Lung (tissue), 12 donors: ENCODE results near the gene ARHGEF16. TPM values are rescaled to one million over a fixed set of nuclear protein-coding genes. Genes with fewer than 3 reads are reported as not detected.

Experiments used
- ATAC-seq: fragments of 200-7000 bp; cut with Tn5 transposase; one replicate; pipeline ENCODE4 v1.9.1; 2020; ENCODE audit warnings: moderate number of reproducible peaks; ENCODE audit not compliant: insufficient read depth, low FRiP score
- DNase-seq, 3 donors: peaks; one replicate each; pipeline ENCODE4 v3.0.0-alpha.2; 2013 to 2017
- H3K27ac ChIP-seq, 2 donors: one replicate each; pipeline ENCODE4 v1.5.1; 2013; ENCODE audit warnings: mild to moderate bottlenecking in 2 of 2, moderate library complexity in 2 of 2, control low read depth in 1 of 2, inconsistent platforms in 1 of 2, low read depth in 1 of 2, low read length in 1 of 2
- H3K27me3 ChIP-seq, 3 donors: one replicate each; pipeline ENCODE4 v1.5.1; 2013; ENCODE audit warnings: low read length in 2 of 3; ENCODE audit not compliant: control insufficient read depth in 3 of 3, insufficient read depth in 3 of 3
- H3K36me3 ChIP-seq, 4 donors: one replicate each; pipeline ENCODE4 v1.5.1; 2013; ENCODE audit warnings: low read length in 4 of 4, mild to moderate bottlenecking in 1 of 4, moderate library complexity in 1 of 4; ENCODE audit not compliant: control insufficient read depth in 4 of 4, insufficient read depth in 4 of 4
- H3K4me1 ChIP-seq, 5 donors: one replicate each; pipeline ENCODE4 v1.5.1; 2013; ENCODE audit warnings: low read length in 5 of 5, mild to moderate bottlenecking in 2 of 5, moderate library complexity in 1 of 5; ENCODE audit not compliant: control insufficient read depth in 5 of 5, insufficient read depth in 5 of 5
- H3K4me3 ChIP-seq: one replicate; pipeline ENCODE4 v1.5.1; 2013; ENCODE audit warnings: mild to moderate bottlenecking, control low read depth, moderate library complexity
- H3K9ac ChIP-seq, 2 donors: one replicate each; pipeline ENCODE4 v1.5.1; 2013; ENCODE audit warnings: low read length in 2 of 2, control low read depth in 1 of 2; ENCODE audit not compliant: insufficient read depth in 1 of 2
- H3K9me3 ChIP-seq, 4 donors: one replicate each; pipeline ENCODE4 v1.5.1; 2013; ENCODE audit warnings: low read length in 3 of 4, mild to moderate bottlenecking in 1 of 4, moderate library complexity in 1 of 4; ENCODE audit not compliant: control insufficient read depth in 4 of 4, insufficient read depth in 3 of 4
- CTCF ChIP-seq: IDR thresholded peaks from 2 replicates; pipeline ENCODE4 v1.5.1; 2012; ENCODE audit warnings: mild to moderate bottlenecking; ENCODE audit errors: control extremely low read depth, extremely low read depth
- WGBS, 2 donors: extraction: QIAGEN DNeasy Blood & Tissue Kit; methylation state at CpG; one replicate each; pipeline ENCODE4 v1.1.7; 2013; 5-methylcytosine and 5-hydroxymethylcytosine counted together
- polyA plus RNA-seq, 2 donors: library from polyadenylated mRNA; stranded (reverse); fragments of 200-250 nt; gene quantifications; one replicate each; pipeline ENCODE4 v1.2.1, GENCODE V29; 2013
- total RNA-seq, 2 donors: library from RNA; depleted of rRNA in 1 of 2; stranded (reverse); fragments of >200 nt in 1 of 2; gene quantifications; one replicate each; pipeline ENCODE4 v1.2.1, GENCODE V29; 2014 to 2021
- donor health status: control.
- donor health status: control.
- donor health status: Bipolar disorder and iron deficiency.
- donor health status: healthy.
- donor health status: DM: yes; HTN: yes; CAD: no.

ARHGEF16 gene
- total and polyA plus RNA-seq, 4 donors, result 6.5 to 14.8 (median 9.8) TPM

- ATAC-seq, result no peak
- Histone ChIP-seq H3K27me3 (no peaks in the 10 kb centered on the region), H3K27ac (no peak overlapping the region), H3K36me3 (peaks cover 0 to 3% (median under 1%) of the 10 kb centered on the region in 4 donors), H3K4me3 (no peak overlapping the region), H3K9me3 (no peaks in the 10 kb centered on the region), H3K4me1 (no peaks in the 10 kb centered on the region), H3K9ac (no peak overlapping the region)
- TF ChIP-seq CTCF, result no peak
- 56 to 72% methylated on average over 11 to 12 of the region's 12 CpGs for WGBS, 2 donors
- no peak for DNase-seq
Observed at GRCh38 chr1:3431266-3431665, 23.2 kb upstream of the ARHGEF16 start.

GRCh38 chr1:3431686-3432085 lies 22.8 kb upstream of the ARHGEF16 start:
- H3K9ac ChIP-seq, result no peak overlapping the region
- no peak for ATAC-seq
- TF ChIP-seq CTCF, result no peak
- H3K9me3 ChIP-seq, result no peaks in the 10 kb centered on the region
- H3K36me3 ChIP-seq, result peaks cover 0 to 2% (median 0%) of the 10 kb centered on the region in 4 donors
- no peak overlapping the region for H3K27ac ChIP-seq
- H3K27me3 ChIP-seq, result no peaks in the 10 kb centered on the region
- H3K4me3 ChIP-seq, result no peak overlapping the region
- WGBS, 2 donors, result 80 to 92% methylated on average over 17 of the region's 17 CpGs
- DNase-seq, result no peak
- no peaks in the 10 kb centered on the region for H3K4me1 ChIP-seq

- Histone ChIP-seq H3K9me3 (no peaks in the 10 kb centered on the region), H3K9ac (no peak overlapping the region), H3K36me3 (peaks cover 0 to 2% (median 0%) of the 10 kb centered on the region in 4 donors), H3K27me3 (no peaks in the 10 kb centered on the region), H3K27ac (no peak overlapping the region), H3K4me3 (no peak overlapping the region), H3K4me1 (no peaks in the 10 kb centered on the region)
- 72 to 79% methylated on average over 15 of the region's 15 CpGs for WGBS, 2 donors
- DNase-seq, result no peak
- no peak for ATAC-seq
- no peak for TF ChIP-seq CTCF
Observed at GRCh38 chr1:3432306-3432705, 22.2 kb upstream of the ARHGEF16 start.

GRCh38 chr1:3433076-3433475 lies 21.4 kb upstream of the ARHGEF16 start:
- no peaks in the 10 kb centered on the region for H3K27me3 ChIP-seq
- H3K4me1 ChIP-seq, result no peaks in the 10 kb centered on the region
- WGBS, 2 donors, result 87 to 89% methylated on average over 12 to 14 of the region's 14 CpGs
- H3K9ac ChIP-seq, result no peak overlapping the region
- peaks cover 0 to 2% (median 0%) of the 10 kb centered on the region in 4 donors for H3K36me3 ChIP-seq
- H3K9me3 ChIP-seq, result no peaks in the 10 kb centered on the region
- H3K27ac ChIP-seq, result no peak overlapping the region
- DNase-seq (no peak), ATAC-seq (no peak)
- TF ChIP-seq CTCF, result no peak
- no peak overlapping the region for H3K4me3 ChIP-seq
